H1 (cell line): Measurements from ENCODE around the gene ATP6V0A1. TPM values are rescaled to one million over a fixed set of nuclear protein-coding genes. Genes with fewer than 3 reads are reported as not detected.

Experiments
- CTCF ChIA-PET: fragments of 300-600 bp; sonication (Branson Sonifier 250); formaldehyde crosslinking; loops from one replicate; lab custom pipeline; 2021; ENCODE audit not compliant: partially characterized antibody; lab: Charles Lee
- POLR2A ChIA-PET: fragments of 300-600 bp; sonication (Branson Sonifier 250); formaldehyde crosslinking; loops from one replicate; lab custom pipeline; 2021; ENCODE audit warnings: inconsistent platforms; ENCODE audit not compliant: partially characterized antibody; lab: Charles Lee
- DNase-seq, 2 experiments: peaks; one replicate each; pipeline versions ENCODE4 v3.0.0 to v3.0.0-alpha.2; 2010 to 2022; ENCODE audit warnings: low spot score in 2 of 2, low read depth in 1 of 2, mixed read lengths in 1 of 2
- FAIRE-seq: peaks from 2 replicates; lab custom pipeline; 2011; peaks lifted over from hg19 to GRCh38; lab: Jason Lieb, UNC
- H2AFZ ChIP-seq: 2 replicates; pipeline ENCODE4 v1.8.1; 2012; ENCODE audit warnings: low read length, inconsistent platforms
- H2AK5ac ChIP-seq: 2 replicates; pipeline ENCODE4 v1.6.1; 2013; ENCODE audit warnings: low read depth, low read length
- H2BK120ac ChIP-seq: replicated peaks from 2 replicates; pipeline ENCODE3; 2013; ENCODE audit warnings: low read depth, low read length, inconsistent platforms
- H2BK12ac ChIP-seq: 2 replicates; pipeline ENCODE4 v1.6.1; 2013; ENCODE audit warnings: low read depth, low read length
- H2BK15ac ChIP-seq: 2 replicates; pipeline ENCODE4 v1.6.1; 2013; ENCODE audit warnings: low read length
- H2BK20ac ChIP-seq: 2 replicates; pipeline ENCODE4 v1.6.1; 2013; ENCODE audit warnings: low read length
- H2BK5ac ChIP-seq: 2 replicates; pipeline ENCODE4 v1.6.1; 2013; ENCODE audit warnings: low read depth, low read length
- H3K14ac ChIP-seq: 2 replicates; pipeline ENCODE4 v1.6.1; 2013; ENCODE audit warnings: inconsistent platforms; ENCODE audit not compliant: insufficient read length
- H3K18ac ChIP-seq: 2 replicates; pipeline ENCODE4 v1.6.1; 2013; ENCODE audit warnings: low read length; ENCODE audit errors: extremely low read depth
- H3K23ac ChIP-seq: 2 replicates; pipeline ENCODE4 v1.6.1; 2013; ENCODE audit warnings: inconsistent platforms; ENCODE audit not compliant: insufficient read length
- H3K23me2 ChIP-seq: 2 replicates; pipeline ENCODE4 v1.6.1; 2013; ENCODE audit warnings: low read depth, low read length
- H3K27ac ChIP-seq: 2 replicates; pipeline ENCODE4 v1.6.1; 2011; ENCODE audit warnings: low read depth, low read length, inconsistent platforms
- H3K27me3 ChIP-seq, 4 experiments: replicated peaks in 1 of 4; 1 replicate in 1 of 4; 2 replicates in 3 of 4; pipeline versions ENCODE4 v1.6.1 to v1.8.1; 2011 to 2013; ENCODE audit warnings: low read length in 3 of 4, mild to moderate bottlenecking in 3 of 4, inconsistent platforms in 2 of 4, mixed read lengths in 2 of 4, moderate library complexity in 1 of 4; ENCODE audit not compliant: control insufficient read depth in 3 of 4, insufficient read depth in 3 of 4; ENCODE audit errors: extremely low read depth in 1 of 4
- H3K36me3 ChIP-seq, 4 experiments: 2 replicates each; pipeline versions ENCODE4 v1.6.1 to v1.8.1; 2011 to 2013; ENCODE audit warnings: mild to moderate bottlenecking in 4 of 4, low read length in 3 of 4, moderate library complexity in 2 of 4, control low read depth in 1 of 4, inconsistent platforms in 1 of 4; ENCODE audit not compliant: insufficient read depth in 4 of 4, control insufficient read depth in 2 of 4
- H3K4ac ChIP-seq: replicated peaks from 2 replicates; pipeline ENCODE3; 2013; ENCODE audit warnings: low read length, low read depth, mixed read lengths, inconsistent platforms; ENCODE audit not compliant: insufficient read length
- H3K4me1 ChIP-seq, 4 experiments: replicated peaks in 1 of 4; 1 replicate in 1 of 4; 2 replicates in 3 of 4; pipeline versions ENCODE4 v1.6.1 to v1.8.1; 2011 to 2013; ENCODE audit warnings: low read length in 3 of 4, inconsistent platforms in 2 of 4, mixed read lengths in 1 of 4; ENCODE audit not compliant: insufficient read depth in 4 of 4, control insufficient read depth in 3 of 4
- H3K4me2 ChIP-seq, 2 experiments: 2 replicates each; pipeline versions ENCODE4 v1.6.1 to v1.8.1; 2011 to 2013; ENCODE audit warnings: low read depth in 2 of 2, low read length in 2 of 2, control low read depth in 1 of 2, inconsistent platforms in 1 of 2, mild to moderate bottlenecking in 1 of 2; ENCODE audit not compliant: insufficient read depth in 1 of 2
- H3K4me3 ChIP-seq, 4 experiments: fragments of 200-600, 300-600 bp in 1 of 4; sonication (generic), shearing (Covaris generic), sonication (Bioruptor Twin) in 1 of 4; 2 replicates each; pipeline versions ENCODE4 v1.5.1 to v1.8.1; 2011 to 2016; ENCODE audit warnings: low read length in 4 of 4, low read depth in 3 of 4, control low read depth in 2 of 4, inconsistent platforms in 2 of 4, mild to moderate bottlenecking in 2 of 4, mixed read lengths in 1 of 4, moderate library complexity in 1 of 4; ENCODE audit not compliant: insufficient read depth in 2 of 4; ENCODE audit errors: extremely low read depth in 1 of 4
- H3K56ac ChIP-seq: replicated peaks from 2 replicates; pipeline ENCODE3; 2013; ENCODE audit warnings: low read depth, mild to moderate bottlenecking, mixed read lengths, low read length, inconsistent platforms; ENCODE audit not compliant: insufficient read length
- H3K79me1 ChIP-seq: 2 replicates; pipeline ENCODE4 v1.6.1; 2013; ENCODE audit warnings: low read depth, low read length, control low read depth
- H3K79me2 ChIP-seq, 2 experiments: 2 replicates each; pipeline versions ENCODE4 v1.6.1 to v1.8.1; 2012 to 2013; ENCODE audit warnings: low read length in 2 of 2, mild to moderate bottlenecking in 2 of 2, inconsistent platforms in 1 of 2; ENCODE audit not compliant: insufficient read depth in 2 of 2, control insufficient read depth in 1 of 2
- H3K9ac ChIP-seq, 4 experiments: replicated peaks in 1 of 4; 1 replicate in 1 of 4; 2 replicates in 3 of 4; pipeline versions ENCODE4 v1.6.1 to v1.8.1; 2011 to 2013; ENCODE audit warnings: low read depth in 3 of 4, low read length in 3 of 4, control low read depth in 2 of 4, mild to moderate bottlenecking in 2 of 4, moderate library complexity in 2 of 4, inconsistent platforms in 1 of 4; ENCODE audit errors: extremely low read depth in 1 of 4
- H3K9me3 ChIP-seq, 2 experiments: 2 replicates each; pipeline versions ENCODE4 v1.6.1 to v1.8.1; 2012 to 2013; ENCODE audit warnings: mild to moderate bottlenecking in 2 of 2, moderate library complexity in 2 of 2, control low read depth in 1 of 2, inconsistent platforms in 1 of 2, low read depth in 1 of 2, low read length in 1 of 2, mixed read lengths in 1 of 2; ENCODE audit not compliant: insufficient read depth in 2 of 2
- H4K20me1 ChIP-seq, 2 experiments: replicated peaks in 1 of 2; 2 replicates each; pipeline versions ENCODE3 to v1.8.1; 2011 to 2013; ENCODE audit warnings: inconsistent platforms in 2 of 2, low read length in 2 of 2, mild to moderate bottlenecking in 1 of 2; ENCODE audit not compliant: insufficient read depth in 2 of 2, control insufficient read depth in 1 of 2
- H4K5ac ChIP-seq: 2 replicates; pipeline ENCODE4 v1.6.1; 2013; ENCODE audit warnings: low read length, low read depth, mixed read lengths, inconsistent platforms; ENCODE audit not compliant: insufficient read length
- H4K8ac ChIP-seq: 2 replicates; pipeline ENCODE4 v1.8.0; 2013; ENCODE audit warnings: mild to moderate bottlenecking, moderate library complexity, low read length, inconsistent platforms; ENCODE audit not compliant: insufficient read depth; ENCODE audit errors: extremely low read depth
- H4K91ac ChIP-seq: replicated peaks from 2 replicates; pipeline ENCODE3; 2013; ENCODE audit warnings: low read length, mixed read lengths, inconsistent platforms; ENCODE audit not compliant: insufficient read length
- ATF3 ChIP-seq: IDR thresholded peaks from 2 replicates; pipeline ENCODE4 v1.6.1; 2011; ENCODE audit warnings: low read depth, mild to moderate bottlenecking, low read length; ENCODE audit not compliant: insufficient read depth
- CTCF ChIP-seq, 3 experiments: IDR thresholded peaks; 1 replicate in 2 of 3; 2 replicates in 1 of 3; pipeline versions ENCODE4 v1.5.1 to v1.6.1; 2011; ENCODE audit warnings: low read length in 3 of 3, mild to moderate bottlenecking in 3 of 3, inconsistent platforms in 2 of 3, low read depth in 1 of 3, moderate library complexity in 1 of 3; ENCODE audit not compliant: insufficient read depth in 1 of 3; ENCODE audit errors: control extremely low read depth in 1 of 3
- EZH2 ChIP-seq: fragments of 200-600 bp; sonication (generic); IDR thresholded peaks from 2 replicates; pipeline ENCODE4 v1.7.1; 2012; ENCODE audit warnings: low read depth, mild to moderate bottlenecking, moderate library complexity, low read length, inconsistent platforms; ENCODE audit not compliant: severe bottlenecking
- JUN ChIP-seq: IDR thresholded peaks from 2 replicates; pipeline ENCODE4 v1.6.1; 2011; ENCODE audit warnings: low read depth, mild to moderate bottlenecking, improper control_type of control experiment, low read length
- RBBP5 ChIP-seq: IDR thresholded peaks from 2 replicates; pipeline ENCODE4 v1.7.1; 2012; ENCODE audit warnings: low read depth, mild to moderate bottlenecking, inconsistent platforms, low read length, moderate library complexity, borderline replicate concordance
- SP1 ChIP-seq: IDR thresholded peaks from 2 replicates; pipeline ENCODE4 v1.6.1; 2011; ENCODE audit warnings: low read depth, low read length
- TBP ChIP-seq: IDR thresholded peaks from 2 replicates; pipeline ENCODE4 v1.6.1; 2011; ENCODE audit warnings: low read depth, low read length, improper control_type of control experiment
- TCF12 ChIP-seq: IDR thresholded peaks from 2 replicates; pipeline ENCODE4 v1.6.1; 2011; ENCODE audit warnings: low read depth, mild to moderate bottlenecking, low read length
- YY1 ChIP-seq: IDR thresholded peaks from 2 replicates; pipeline ENCODE4 v1.6.1; 2011; ENCODE audit warnings: low read depth, mild to moderate bottlenecking, low read length
- WGBS, 2 experiments: shearing (Covaris generic) in 1 of 2; methylation state at CpG; one replicate each; pipeline versions ENCODE4 v1.1.6 to v1.1.7; 2013 to 2015; ENCODE audit warnings: low lambda C conversion rate in 2 of 2, mixed read lengths in 2 of 2, inconsistent platforms in 1 of 2, low coverage in 1 of 2, missing lambda C conversion rate in 1 of 2; ENCODE audit not compliant: insufficient replicate concordance in 2 of 2, insufficient coverage in 1 of 2, insufficient read length in 1 of 2; ENCODE audit errors: extremely low coverage in 1 of 2, missing lambda C conversion rate in 1 of 2; 5-methylcytosine and 5-hydroxymethylcytosine counted together
- polyA plus RNA-seq, 7 experiments: library from polyadenylated mRNA; depleted of rRNA in 3 of 7; stranded (reverse) in 5 of 7; unstranded in 2 of 7; fragments of >200 nt in 5 of 7; fragments of 200-250 nt in 2 of 7; gene quantifications; 1 replicate in 5 of 7; 2 replicates in 1 of 7; 4 replicates in 1 of 7; pipeline versions ENCODE4 v1.2.1 to v1.2.3, GENCODE V29; 2011 to 2013; ENCODE audit warnings: missing spikeins in 2 of 7, mixed read lengths in 2 of 7
- total RNA-seq: library from RNA; stranded (reverse); fragmentation: NEBNext Ultra II Directional; extraction: Animal tissue kit (Norgen Biotek cat#: 25700); gene quantifications from 2 replicates; pipeline ENCODE4 v1.2.1, GENCODE V29; 2021

ATP6V0A1 gene
- total and polyA plus RNA-seq, 2 of the 8 experiments (the other 6 are each of a cell fraction or from before 2014, with no cell fraction given), result 55.3 to 63.4 TPM

DNA sequence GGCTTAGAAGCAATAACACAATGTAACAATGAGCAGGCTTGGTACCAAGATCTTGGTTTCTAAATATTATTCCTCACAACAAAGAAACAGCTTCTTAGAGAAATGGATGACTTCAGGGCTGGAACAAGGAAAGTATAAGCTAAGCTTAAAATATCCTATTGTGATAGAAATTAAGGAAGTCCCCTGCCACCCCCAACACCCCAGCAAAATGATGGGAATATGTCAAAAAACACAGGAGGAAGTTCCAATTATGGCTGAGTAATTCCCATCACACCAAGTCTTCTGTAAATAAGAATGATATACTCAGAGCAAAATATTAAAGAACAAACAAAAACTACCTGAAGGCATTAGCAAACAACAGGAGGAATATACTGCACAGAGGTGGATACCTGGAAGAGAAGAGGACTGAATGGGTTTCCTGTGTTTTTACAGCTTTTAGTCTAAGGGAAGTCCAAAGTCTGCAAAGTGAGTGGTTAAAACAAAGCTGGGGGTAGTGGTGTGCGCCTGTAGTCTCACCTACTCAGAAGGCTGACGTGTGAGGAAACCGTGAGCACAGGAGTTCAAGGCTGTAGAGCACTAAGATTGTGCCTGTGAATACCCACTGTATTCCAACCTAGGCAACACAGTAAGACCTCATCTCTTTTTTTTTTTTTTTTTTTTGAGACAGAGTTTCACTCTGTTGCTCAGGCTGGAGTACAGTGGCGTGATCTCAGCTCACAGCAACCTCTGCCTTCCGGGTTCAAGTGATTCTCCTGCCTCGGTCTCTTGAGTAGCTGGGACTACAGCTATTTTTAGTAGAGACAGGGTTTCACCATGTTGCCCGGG is 17.1 kb upstream of the ATP6V0A1 start:
- Histone ChIP-seq H3K27me3 (no peaks in the 10 kb centered on the region), H3K23me2 (no peaks in the 10 kb centered on the region), H3K14ac (no peak overlapping the region), H4K5ac (no peak overlapping the region), H4K20me1 (no peaks in the 10 kb centered on the region), H2AFZ (peak overlapping the region; percentile 43; the same call in 1 of the 2 replicates), H3K4me1 (peaks cover 0 to 5% (median 0%) of the 10 kb centered on the region in 4 experiments; a peak in 1 of 7 replicates), H2BK12ac (peak overlapping the region; percentile 60; the same call in 1 of the 2 replicates), H2BK20ac (no peak overlapping the region), H3K4me2 (no peak overlapping the region), H3K4me3 (no peak overlapping the region), H3K79me2 (no peaks in the 10 kb centered on the region), H3K79me1 (no peaks in the 10 kb centered on the region), H4K91ac (no peak overlapping the region), H4K8ac (no peak overlapping the region), H3K56ac (no peak overlapping the region), H3K36me3 (no peaks in the 10 kb centered on the region), H2BK5ac (no peak overlapping the region), H3K4ac (no peak overlapping the region), H3K9me3 (no peaks in the 10 kb centered on the region), H3K27ac (no peak overlapping the region), H3K18ac (no peak overlapping the region; the same call in 1 of the 2 replicates), H3K23ac (no peak overlapping the region), H2BK120ac (no peak overlapping the region), H2AK5ac (no peak overlapping the region), H2BK15ac (no peak overlapping the region), H3K9ac (no peak overlapping the region)
- POLR2A ChIA-PET, result interaction anchor here (1.0 to 1.7 kb wide), 2 partner anchors 16 to 76 kb away, joined by 3 read pairs; no protein-coding TSS in a partner anchor
- no peak for DNase-seq
- WGBS, 2 experiments, result 85% methylated on average over 7 of the region's 7 CpGs; no CpG with 5 or more reads in 1 of the 2 experiments
- CTCF ChIA-PET, result interaction anchor here (0.8 to 6.6 kb wide), 12 partner anchors 12 to 86 kb away, joined by 3 to 46 read pairs (median 4); no protein-coding TSS in a partner anchor
- no peak for FAIRE-seq
- TF ChIP-seq ATF3 (no peak), CTCF (IDR thresholded peaks at IDR 0.05; ENCODE audit: control extremely low read depth in 1 of 3, insufficient read depth in 1 of 3, low read depth in 1 of 3, low read length in 3 of 3) (no peak), SP1 (no peak), YY1 (no peak), TBP (no peak; the same call in 1 of the 2 replicates), RBBP5 (no peak), JUN (no peak), TCF12 (no peak), EZH2 (no peak)
